HepG2 (cell line): ENCODE measurements around the gene TEF. TPM values are rescaled to one million over a fixed set of nuclear protein-coding genes. Genes with fewer than 3 reads are reported as not detected.
A peak's percentile ranks its signal among the peaks of the same experiment; 100 is the strongest.

Source experiments
- FOSL2 ChIP-seq: sonication (generic); formaldehyde crosslinking; IDR thresholded peaks from 2 replicates; pipeline ENCODE4 v1.4.0; 2020; ENCODE audit warnings: missing genetic modification reagents
- FOXK1 ChIP-seq: sonication (generic); formaldehyde crosslinking; IDR thresholded peaks from 2 replicates; pipeline ENCODE4 v1.4.0; 2020; ENCODE audit warnings: low read depth, missing genetic modification reagents, borderline replicate concordance
- GABPB1 ChIP-seq: IDR thresholded peaks from 2 replicates; pipeline ENCODE4 v1.6.1; 2016; ENCODE audit warnings: mild to moderate bottlenecking, missing genetic modification reagents, moderate library complexity, missing compliant biosample characterization
- GATAD2A ChIP-seq: IDR thresholded peaks from 2 replicates; pipeline ENCODE4 v1.6.1; 2016
- IKZF4 ChIP-seq: sonication (generic); formaldehyde crosslinking; IDR thresholded peaks from 2 replicates; pipeline ENCODE4 v1.5.1; 2020; ENCODE audit warnings: borderline replicate concordance, mild to moderate bottlenecking, low read depth, missing genetic modification reagents; ENCODE audit errors: not compliant biosample characterization
- NFYB ChIP-seq: sonication (generic); formaldehyde crosslinking; IDR thresholded peaks from 2 replicates; pipeline ENCODE4 v1.4.0; 2020; ENCODE audit warnings: missing genetic modification reagents
- PHF21A ChIP-seq: sonication (generic); formaldehyde crosslinking; IDR thresholded peaks from 2 replicates; pipeline ENCODE4 v1.5.0; 2020; ENCODE audit warnings: mild to moderate bottlenecking, missing genetic modification reagents
- RBM39 ChIP-seq: fragments of 200-400 bp; formaldehyde crosslinking; IDR thresholded peaks from one replicate; pipeline ENCODE4 v1.6.1; 2018; ENCODE audit warnings: antibody characterized with exemption, mild to moderate bottlenecking, low read depth, low read length; ENCODE audit not compliant: poor library complexity, severe bottlenecking
- SIN3A ChIP-seq: IDR thresholded peaks from 2 replicates; pipeline ENCODE4 v1.6.1; 2011; ENCODE audit warnings: low read depth, mild to moderate bottlenecking, control low read depth, low read length, borderline replicate concordance
- SOX6 ChIP-seq, 2 experiments: fragments of 450-650 bp in 1 of 2; sonication (generic) in 1 of 2; formaldehyde crosslinking in 1 of 2; IDR thresholded peaks; 2 replicates each; pipeline versions ENCODE4 v1.4.0 to v1.6.1; 2017 to 2020; ENCODE audit warnings: antibody characterized with exemption in 1 of 2, mild to moderate bottlenecking in 1 of 2, missing genetic modification reagents in 1 of 2
- SP2 ChIP-seq: sonication (generic); formaldehyde crosslinking; IDR thresholded peaks from 2 replicates; pipeline ENCODE4 v1.5.1; 2020; ENCODE audit warnings: mild to moderate bottlenecking, missing genetic modification reagents
- STAG1 ChIP-seq: sonication (generic); formaldehyde crosslinking; IDR thresholded peaks from 2 replicates; pipeline ENCODE4 v1.4.0; 2020; ENCODE audit warnings: missing genetic modification reagents
- TAF1 ChIP-seq: sonication (generic); formaldehyde crosslinking; IDR thresholded peaks from 2 replicates; pipeline ENCODE4 v1.4.0; 2020; ENCODE audit warnings: missing genetic modification reagents
- ZMYM2 ChIP-seq: sonication (generic); formaldehyde crosslinking; IDR thresholded peaks from 2 replicates; pipeline ENCODE4 v1.8.0; 2022; ENCODE audit warnings: mild to moderate bottlenecking, missing genetic modification reagents
- ZNF713 ChIP-seq: sonication (generic); formaldehyde crosslinking; IDR thresholded peaks from 2 replicates; pipeline ENCODE4 v1.4.0; 2020; ENCODE audit warnings: mild to moderate bottlenecking, missing genetic modification reagents
- ZNF790 ChIP-seq: sonication (generic); formaldehyde crosslinking; IDR thresholded peaks from 2 replicates; pipeline ENCODE4 v1.8.0; 2022; ENCODE audit warnings: missing genetic modification reagents, mild to moderate bottlenecking, borderline replicate concordance
- polyA plus RNA-seq, 8 experiments: library from polyadenylated mRNA; depleted of rRNA in 3 of 8; stranded (reverse) in 7 of 8; unstranded in 1 of 8; fragments of >200 nt; fragmentation: Illumina TruSeq in 4 of 8; extraction: Trizol in 4 of 8; gene quantifications; 2 replicates each; pipeline versions ENCODE4 v1.2.1 to v1.2.3, GENCODE V29; 2011 to 2016; ENCODE audit warnings: low read depth in 4 of 8, missing spikeins in 1 of 8, mixed read lengths in 1 of 8; ENCODE audit not compliant: insufficient read depth in 1 of 8
- total RNA-seq, 5 experiments: library from RNA; depleted of rRNA; stranded (reverse); fragments of >200 nt; fragmentation: Illumina TruSeq; extraction: Trizol; gene quantifications; 2 replicates each; pipeline ENCODE4 v1.2.3, GENCODE V29; 2016; ENCODE audit warnings: low read depth in 1 of 5
- TF ChIP-seq, protein P1 (sequence below): sonication (generic); formaldehyde crosslinking; IDR thresholded peaks from 2 replicates; pipeline ENCODE4 v1.8.1; 2023; ENCODE audit warnings: mild to moderate bottlenecking, missing genetic modification reagents
- TF ChIP-seq, protein P2 (sequence below): IDR thresholded peaks from 2 replicates; pipeline ENCODE4 v1.6.1; 2016; ENCODE audit warnings: missing compliant biosample characterization, missing genetic modification reagents, borderline replicate concordance
- TF ChIP-seq, protein P3 (sequence below): sonication (generic); IDR thresholded peaks from 2 replicates; pipeline ENCODE4 v1.6.1; 2016; ENCODE audit warnings: low read depth, borderline replicate concordance
- TF ChIP-seq, protein P4 (sequence below): IDR thresholded peaks from 2 replicates; pipeline ENCODE4 v1.6.1; 2016; ENCODE audit warnings: low read depth, missing genetic modification reagents, missing compliant biosample characterization

TEF gene
- total and polyA plus RNA-seq, 2 of the 13 experiments (the other 11 are each of a cell fraction or from before 2014, with no cell fraction given) = 7.6 to 11.2 TPM

DNA sequence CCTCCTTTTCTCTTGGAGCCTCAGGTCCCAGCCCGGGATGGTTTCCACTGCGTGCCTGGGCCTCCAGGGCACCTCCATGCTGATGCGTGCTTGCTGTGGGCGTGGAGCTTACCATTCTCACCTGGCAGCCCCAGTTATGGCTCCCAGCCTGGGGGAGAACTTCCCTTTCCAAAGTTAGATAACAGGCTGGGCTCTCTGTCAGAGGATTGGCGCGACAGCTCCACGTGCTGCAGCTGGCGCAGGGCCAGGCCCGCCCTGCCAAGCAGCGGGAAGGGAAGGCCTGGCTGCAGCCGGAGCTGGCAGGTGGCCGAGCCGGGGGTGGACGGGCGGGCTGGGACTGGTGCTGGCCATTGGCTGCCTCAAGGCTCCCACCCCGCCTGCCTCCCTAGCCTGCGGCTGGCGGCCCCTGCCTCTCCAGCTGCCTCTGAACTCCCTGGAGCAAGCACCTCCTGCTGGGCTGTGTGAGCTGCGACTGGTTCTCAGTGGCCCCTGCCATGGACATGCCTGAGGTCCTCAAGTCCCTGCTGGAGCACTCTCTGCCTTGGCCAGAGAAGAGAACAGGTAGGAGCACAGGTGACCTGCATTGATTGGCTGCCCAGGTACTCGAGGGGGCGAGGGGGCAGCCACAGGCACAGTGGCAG is 14.6 kb upstream of the TEF start (continued):
- TF ChIP-seq, protein P1, sequence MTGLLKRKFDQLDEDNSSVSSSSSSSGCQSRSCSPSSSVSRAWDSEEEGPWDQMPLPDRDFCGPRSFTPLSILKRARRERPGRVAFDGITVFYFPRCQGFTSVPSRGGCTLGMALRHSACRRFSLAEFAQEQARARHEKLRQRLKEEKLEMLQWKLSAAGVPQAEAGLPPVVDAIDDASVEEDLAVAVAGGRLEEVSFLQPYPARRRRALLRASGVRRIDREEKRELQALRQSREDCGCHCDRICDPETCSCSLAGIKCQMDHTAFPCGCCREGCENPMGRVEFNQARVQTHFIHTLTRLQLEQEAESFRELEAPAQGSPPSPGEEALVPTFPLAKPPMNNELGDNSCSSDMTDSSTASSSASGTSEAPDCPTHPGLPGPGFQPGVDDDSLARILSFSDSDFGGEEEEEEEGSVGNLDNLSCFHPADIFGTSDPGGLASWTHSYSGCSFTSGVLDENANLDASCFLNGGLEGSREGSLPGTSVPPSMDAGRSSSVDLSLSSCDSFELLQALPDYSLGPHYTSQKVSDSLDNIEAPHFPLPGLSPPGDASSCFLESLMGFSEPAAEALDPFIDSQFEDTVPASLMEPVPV (CRISPR knock-in tag) = peak; percentile 70; the same call in 1 of the 2 replicates
- TF ChIP-seq, protein P2, sequence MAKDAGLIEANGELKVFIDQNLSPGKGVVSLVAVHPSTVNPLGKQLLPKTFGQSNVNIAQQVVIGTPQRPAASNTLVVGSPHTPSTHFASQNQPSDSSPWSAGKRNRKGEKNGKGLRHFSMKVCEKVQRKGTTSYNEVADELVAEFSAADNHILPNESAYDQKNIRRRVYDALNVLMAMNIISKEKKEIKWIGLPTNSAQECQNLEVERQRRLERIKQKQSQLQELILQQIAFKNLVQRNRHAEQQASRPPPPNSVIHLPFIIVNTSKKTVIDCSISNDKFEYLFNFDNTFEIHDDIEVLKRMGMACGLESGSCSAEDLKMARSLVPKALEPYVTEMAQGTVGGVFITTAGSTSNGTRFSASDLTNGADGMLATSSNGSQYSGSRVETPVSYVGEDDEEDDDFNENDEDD (CRISPR knock-in tag) = peak; percentile 94; the same call in 1 of the 2 replicates
- TF ChIP-seq GABPB1 (CRISPR knock-in tag) (peak; percentile 77), RBM39 (peak; percentile 78), STAG1 (CRISPR knock-in tag) (peak; percentile 42), FOXK1 (CRISPR knock-in tag) (peak; percentile 34; the same call in 1 of the 2 replicates), GATAD2A (CRISPR knock-in tag) (peak; percentile 36; the same call in 1 of the 2 replicates), TAF1 (CRISPR knock-in tag) (peak; percentile 30; the same call in 1 of the 2 replicates), NFYB (peak; percentile 80), SP2 (CRISPR knock-in tag) (0 out of 2 replicates have a peak, but pooled peaks have one; percentile 42), ZMYM2 (CRISPR knock-in tag) (no peak), FOSL2 (CRISPR knock-in tag) (peak; percentile 24; the same call in 1 of the 2 replicates), ZNF713 (CRISPR knock-in tag) (0 out of 2 replicates have a peak, but pooled peaks have one; percentile 53), IKZF4 (CRISPR knock-in tag) (no peak), SIN3A (peak; percentile 62; the same call in 1 of the 2 replicates), PHF21A (CRISPR knock-in tag) (peak; percentile 72), SOX6 (IDR thresholded peaks at IDR 0.05) (no peak), SOX6 (CRISPR knock-in tag; IDR thresholded peaks at IDR 0.05) (peak; percentile 43; the same call in 1 of the 2 replicates), ZNF790 (no peak)
- TF ChIP-seq, protein P3, sequence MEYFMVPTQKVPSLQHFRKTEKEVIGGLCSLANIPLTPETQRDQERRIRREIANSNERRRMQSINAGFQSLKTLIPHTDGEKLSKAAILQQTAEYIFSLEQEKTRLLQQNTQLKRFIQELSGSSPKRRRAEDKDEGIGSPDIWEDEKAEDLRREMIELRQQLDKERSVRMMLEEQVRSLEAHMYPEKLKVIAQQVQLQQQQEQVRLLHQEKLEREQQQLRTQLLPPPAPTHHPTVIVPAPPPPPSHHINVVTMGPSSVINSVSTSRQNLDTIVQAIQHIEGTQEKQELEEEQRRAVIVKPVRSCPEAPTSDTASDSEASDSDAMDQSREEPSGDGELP = peak; percentile 36; the same call in 1 of the 2 replicates
- TF ChIP-seq, protein P4, sequence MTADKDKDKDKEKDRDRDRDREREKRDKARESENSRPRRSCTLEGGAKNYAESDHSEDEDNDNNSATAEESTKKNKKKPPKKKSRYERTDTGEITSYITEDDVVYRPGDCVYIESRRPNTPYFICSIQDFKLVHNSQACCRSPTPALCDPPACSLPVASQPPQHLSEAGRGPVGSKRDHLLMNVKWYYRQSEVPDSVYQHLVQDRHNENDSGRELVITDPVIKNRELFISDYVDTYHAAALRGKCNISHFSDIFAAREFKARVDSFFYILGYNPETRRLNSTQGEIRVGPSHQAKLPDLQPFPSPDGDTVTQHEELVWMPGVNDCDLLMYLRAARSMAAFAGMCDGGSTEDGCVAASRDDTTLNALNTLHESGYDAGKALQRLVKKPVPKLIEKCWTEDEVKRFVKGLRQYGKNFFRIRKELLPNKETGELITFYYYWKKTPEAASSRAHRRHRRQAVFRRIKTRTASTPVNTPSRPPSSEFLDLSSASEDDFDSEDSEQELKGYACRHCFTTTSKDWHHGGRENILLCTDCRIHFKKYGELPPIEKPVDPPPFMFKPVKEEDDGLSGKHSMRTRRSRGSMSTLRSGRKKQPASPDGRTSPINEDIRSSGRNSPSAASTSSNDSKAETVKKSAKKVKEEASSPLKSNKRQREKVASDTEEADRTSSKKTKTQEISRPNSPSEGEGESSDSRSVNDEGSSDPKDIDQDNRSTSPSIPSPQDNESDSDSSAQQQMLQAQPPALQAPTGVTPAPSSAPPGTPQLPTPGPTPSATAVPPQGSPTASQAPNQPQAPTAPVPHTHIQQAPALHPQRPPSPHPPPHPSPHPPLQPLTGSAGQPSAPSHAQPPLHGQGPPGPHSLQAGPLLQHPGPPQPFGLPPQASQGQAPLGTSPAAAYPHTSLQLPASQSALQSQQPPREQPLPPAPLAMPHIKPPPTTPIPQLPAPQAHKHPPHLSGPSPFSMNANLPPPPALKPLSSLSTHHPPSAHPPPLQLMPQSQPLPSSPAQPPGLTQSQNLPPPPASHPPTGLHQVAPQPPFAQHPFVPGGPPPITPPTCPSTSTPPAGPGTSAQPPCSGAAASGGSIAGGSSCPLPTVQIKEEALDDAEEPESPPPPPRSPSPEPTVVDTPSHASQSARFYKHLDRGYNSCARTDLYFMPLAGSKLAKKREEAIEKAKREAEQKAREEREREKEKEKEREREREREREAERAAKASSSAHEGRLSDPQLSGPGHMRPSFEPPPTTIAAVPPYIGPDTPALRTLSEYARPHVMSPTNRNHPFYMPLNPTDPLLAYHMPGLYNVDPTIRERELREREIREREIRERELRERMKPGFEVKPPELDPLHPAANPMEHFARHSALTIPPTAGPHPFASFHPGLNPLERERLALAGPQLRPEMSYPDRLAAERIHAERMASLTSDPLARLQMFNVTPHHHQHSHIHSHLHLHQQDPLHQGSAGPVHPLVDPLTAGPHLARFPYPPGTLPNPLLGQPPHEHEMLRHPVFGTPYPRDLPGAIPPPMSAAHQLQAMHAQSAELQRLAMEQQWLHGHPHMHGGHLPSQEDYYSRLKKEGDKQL = no peak
